Epithelial cell of proximal tubule (primary cell): Measurements from ENCODE around the gene MDH2. TPM values are rescaled to one million over a fixed set of nuclear protein-coding genes. Genes with fewer than 3 reads are reported as not detected.
A peak's percentile ranks its signal among the peaks of the same experiment; 100 is the strongest.

Source experiments
- DNase-seq: peaks from one replicate; pipeline ENCODE4 v3.0.0-alpha.2; 2011; ENCODE audit warnings: low read depth
- H3K4me3 ChIP-seq: 2 replicates; pipeline ENCODE4 v1.5.1; 2011; ENCODE audit warnings: low read depth, mild to moderate bottlenecking, low read length
- total RNA-seq: library from RNA; depleted of rRNA; stranded (reverse); fragments of >200 nt; gene quantifications from 2 replicates; pipeline ENCODE4 v1.2.3, GENCODE V29; 2015
- TF ChIP-seq, protein P1 (sequence below): conservative IDR thresholded peaks from 2 replicates; pipeline ENCODE4 v1.5.1; 2012; ENCODE audit warnings: low read depth, mild to moderate bottlenecking, low read length

MDH2 gene
- total RNA-seq, 1 donor from 2014 or later = 123 TPM

GRCh38 chr7:76063525-76063924, 15.6 kb downstream of the MDH2 start:
- TF ChIP-seq, protein P1, sequence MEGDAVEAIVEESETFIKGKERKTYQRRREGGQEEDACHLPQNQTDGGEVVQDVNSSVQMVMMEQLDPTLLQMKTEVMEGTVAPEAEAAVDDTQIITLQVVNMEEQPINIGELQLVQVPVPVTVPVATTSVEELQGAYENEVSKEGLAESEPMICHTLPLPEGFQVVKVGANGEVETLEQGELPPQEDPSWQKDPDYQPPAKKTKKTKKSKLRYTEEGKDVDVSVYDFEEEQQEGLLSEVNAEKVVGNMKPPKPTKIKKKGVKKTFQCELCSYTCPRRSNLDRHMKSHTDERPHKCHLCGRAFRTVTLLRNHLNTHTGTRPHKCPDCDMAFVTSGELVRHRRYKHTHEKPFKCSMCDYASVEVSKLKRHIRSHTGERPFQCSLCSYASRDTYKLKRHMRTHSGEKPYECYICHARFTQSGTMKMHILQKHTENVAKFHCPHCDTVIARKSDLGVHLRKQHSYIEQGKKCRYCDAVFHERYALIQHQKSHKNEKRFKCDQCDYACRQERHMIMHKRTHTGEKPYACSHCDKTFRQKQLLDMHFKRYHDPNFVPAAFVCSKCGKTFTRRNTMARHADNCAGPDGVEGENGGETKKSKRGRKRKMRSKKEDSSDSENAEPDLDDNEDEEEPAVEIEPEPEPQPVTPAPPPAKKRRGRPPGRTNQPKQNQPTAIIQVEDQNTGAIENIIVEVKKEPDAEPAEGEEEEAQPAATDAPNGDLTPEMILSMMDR = no peak
- H3K4me3 ChIP-seq = no peak overlapping the region
- DNase-seq = no peak

DNA sequence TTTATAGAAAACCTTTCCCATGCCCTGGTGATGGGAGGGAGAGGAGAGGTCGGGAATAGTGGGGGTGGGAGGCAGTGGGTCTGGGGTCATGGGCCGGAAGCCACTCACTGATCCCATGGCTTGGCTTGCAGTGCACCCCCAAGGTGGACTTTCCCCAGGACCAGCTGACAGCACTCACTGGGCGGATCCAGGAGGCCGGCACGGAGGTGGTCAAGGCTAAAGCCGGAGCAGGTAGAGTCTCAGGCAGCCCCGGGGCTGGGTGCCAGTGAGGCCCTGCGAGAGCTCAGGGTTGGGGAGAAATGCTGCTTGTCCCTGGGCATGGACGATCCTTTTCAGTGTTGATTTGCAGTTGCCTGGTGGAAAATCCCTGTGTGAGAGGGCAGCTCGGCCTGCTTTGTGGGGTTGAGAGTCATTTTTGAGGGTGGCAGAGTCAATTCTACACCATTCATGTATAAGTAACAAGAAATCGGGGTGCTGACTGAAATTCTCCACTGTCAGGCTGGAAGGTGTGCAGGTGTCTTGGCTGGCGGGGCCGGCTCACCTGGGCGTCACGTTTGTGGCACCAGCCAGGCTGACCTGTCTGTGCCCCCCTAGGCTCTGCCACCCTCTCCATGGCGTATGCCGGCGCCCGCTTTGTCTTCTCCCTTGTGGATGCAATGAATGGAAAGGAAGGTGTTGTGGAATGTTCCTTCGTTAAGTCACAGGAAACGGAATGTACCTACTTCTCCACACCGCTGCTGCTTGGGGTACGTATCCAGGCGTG, 16.5 kb downstream of the MDH2 start:
- H3K4me3 ChIP-seq = no peak overlapping the region
- no peak for DNase-seq
- TF ChIP-seq, protein P1 = no peak

GRCh38 chr7:76065016-76065612, 17.2 kb downstream of the MDH2 start:
- no peak overlapping the region for H3K4me3 ChIP-seq
- TF ChIP-seq, protein P1 = no peak

GRCh38 chr7:76066716-76067503, 19.0 kb downstream of the MDH2 start:
- H3K4me3 ChIP-seq = no peak overlapping the region
- no peak for DNase-seq
- TF ChIP-seq, protein P1 = no peak

More at GRCh38 chr7:76065016-76065612, 17.2 kb downstream of the MDH2 start:
- DNase-seq = no peak

DNA sequence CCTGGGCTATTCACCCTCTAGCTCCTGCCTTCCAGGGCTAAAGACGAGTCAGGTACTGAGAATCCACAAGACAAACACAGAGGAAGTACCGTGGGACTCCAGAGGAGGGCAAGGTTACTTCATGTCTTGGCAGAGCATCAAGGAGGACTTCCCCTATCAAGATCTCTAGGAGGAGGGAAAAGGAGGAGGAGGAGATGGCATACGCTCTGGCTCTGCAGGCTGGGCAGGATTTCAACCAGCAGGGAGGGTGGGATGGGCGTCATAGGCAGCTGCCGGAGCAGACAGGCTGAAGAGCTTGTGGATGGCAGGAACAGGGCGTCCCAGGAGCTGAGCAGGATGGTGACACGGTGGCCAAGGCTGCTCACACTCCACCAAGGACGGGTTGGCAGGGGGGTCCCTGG, 21.3 kb downstream of the MDH2 start:
- TF ChIP-seq, protein P1 = peak; percentile 77
- H3K4me3 ChIP-seq = no peak overlapping the region
- peak; percentile 81 for DNase-seq

DNA sequence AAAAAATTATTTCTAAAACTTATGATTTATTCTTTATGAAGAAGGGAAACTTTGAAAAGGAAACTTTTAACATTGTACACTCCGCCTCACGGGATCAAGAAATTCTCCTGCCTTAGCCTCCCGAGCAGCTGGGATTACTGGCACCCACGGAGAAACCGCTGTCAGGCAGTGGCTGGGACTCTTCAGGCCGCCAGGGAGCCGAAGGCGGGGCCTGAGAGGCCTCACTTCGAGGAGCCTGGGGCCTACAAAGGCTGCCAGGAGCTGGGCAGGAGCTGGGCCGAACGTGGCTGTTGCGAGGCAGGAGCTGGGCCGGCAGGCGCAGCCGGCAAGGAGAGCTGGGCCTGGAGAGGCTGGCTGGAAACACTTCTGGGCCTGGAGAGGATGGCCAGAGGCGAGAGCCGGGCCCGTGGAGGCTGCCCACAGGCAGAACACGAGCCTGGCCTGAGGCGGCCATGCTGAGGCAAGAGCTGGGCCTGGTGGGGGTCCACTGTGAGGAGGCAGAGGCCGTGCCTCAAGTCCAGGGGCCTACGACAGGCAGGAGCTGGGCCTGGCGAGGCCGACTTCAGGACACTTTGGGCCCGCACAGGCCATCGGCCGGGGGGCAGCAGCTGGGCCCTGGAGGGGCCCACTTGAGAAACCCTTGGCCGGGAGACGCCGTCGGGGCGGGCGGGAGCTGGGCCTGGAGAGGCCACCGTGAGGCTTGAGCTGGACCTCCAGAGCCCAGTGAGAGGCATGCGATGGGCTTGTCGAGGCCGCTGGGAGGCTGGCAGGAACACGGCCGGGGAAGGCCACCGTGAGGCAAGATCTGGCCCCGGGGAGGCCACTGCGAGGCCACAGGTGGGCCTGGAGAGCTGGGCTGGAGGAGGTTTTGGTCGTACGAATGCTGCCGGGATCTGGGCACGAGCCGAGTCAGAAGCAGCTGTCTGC, 23.7 kb downstream of the MDH2 start:
- no peak overlapping the region for H3K4me3 ChIP-seq
- DNase-seq = no peak
- TF ChIP-seq, protein P1 = no peak
